ENCODE data around the gene ZC3H10. TPM values are rescaled to one million over a fixed set of nuclear protein-coding genes. Genes with fewer than 3 reads are reported as not detected.
A peak's percentile ranks its signal among the peaks of the same experiment; 100 is the strongest.

The ZC3H10 gene
- total RNA-seq, 1 experiment from 2014 or later, result 3.5 TPM

DNA sequence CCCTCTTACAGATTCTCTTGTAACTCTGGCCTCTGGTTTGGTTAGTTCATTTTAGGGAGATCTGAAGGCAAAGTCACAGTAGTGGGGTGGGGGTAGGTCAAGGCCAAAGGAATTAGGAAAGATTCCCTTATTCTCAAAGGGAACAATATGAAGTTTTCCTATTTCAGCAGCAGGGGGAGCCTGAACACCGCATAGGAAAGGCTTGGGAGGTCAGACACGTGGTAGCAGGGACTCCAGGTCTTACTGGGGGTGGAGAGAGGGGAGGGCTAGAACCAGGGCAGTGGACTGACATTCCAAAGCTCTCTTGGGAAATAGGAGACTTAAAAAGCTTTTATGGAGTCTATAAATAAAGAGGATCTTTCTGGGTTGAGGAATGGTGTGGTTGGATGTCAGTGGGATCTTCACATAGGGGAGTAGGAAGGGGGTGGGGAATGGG lies 1.3 kb downstream of the ZC3H10 start:
- BruUV-seq (replicated peaks), result no TSS peak
- intact Hi-C loops (cut with micrococcal nuclease; ENCODE audit: unreplicated experiment), result loop anchor here (1.0 to 10.0 kb wide), 6 partner anchors 9 to 375 kb away; partner anchors contain the start of genes COQ10A, ESYT1, GDF11 and MYL6B
- peaks cover 18% of the 10 kb centered on the region for H3K4me1 ChIP-seq
- no peak overlapping the region for H3K4me3 ChIP-seq (ENCODE audit: low read depth, low read length)
- Mint-ChIP-seq H3K9me3 (ENCODE audit: unreplicated experiment) (no peaks in the 10 kb centered on the region), H3K27me3 (ENCODE audit: insufficient read depth, unreplicated experiment) (peaks cover 2% of the 10 kb centered on the region), H3K36me3 (ENCODE audit: insufficient read depth, unreplicated experiment) (peaks cover 34% of the 10 kb centered on the region), H3K4me3 (ENCODE audit: unreplicated experiment) (peak overlapping the region; percentile 97), H3K4me1 (ENCODE audit: low read depth, unreplicated experiment) (peaks cover 13% of the 10 kb centered on the region), H3K27ac (ENCODE audit: unreplicated experiment) (peak overlapping the region; percentile 100)
- ChIA-PET POLR2A (interaction anchor here (0.6 to 3.5 kb wide), 5 partner anchors 9 to 102 kb away, joined by 3 to 27 read pairs (median 9); partner anchors contain the start of genes ESYT1, MYL6, RNF41 and SMARCC2), CTCF (interaction anchor here (0.6 to 3.3 kb wide), 19 partner anchors 8 to 517 kb away, joined by 3 to 99 read pairs (median 4); partner anchors contain the start of genes CNPY2, ESYT1, MYL6 and MYL6B)
- H3K36me3 ChIP-seq (ENCODE audit: control insufficient read depth, insufficient read depth, low read length), result 0 out of 2 replicates have a peak, but pooled peaks cover 1% of the 10 kb centered on the region
- TF ChIP-seq, protein P1, sequence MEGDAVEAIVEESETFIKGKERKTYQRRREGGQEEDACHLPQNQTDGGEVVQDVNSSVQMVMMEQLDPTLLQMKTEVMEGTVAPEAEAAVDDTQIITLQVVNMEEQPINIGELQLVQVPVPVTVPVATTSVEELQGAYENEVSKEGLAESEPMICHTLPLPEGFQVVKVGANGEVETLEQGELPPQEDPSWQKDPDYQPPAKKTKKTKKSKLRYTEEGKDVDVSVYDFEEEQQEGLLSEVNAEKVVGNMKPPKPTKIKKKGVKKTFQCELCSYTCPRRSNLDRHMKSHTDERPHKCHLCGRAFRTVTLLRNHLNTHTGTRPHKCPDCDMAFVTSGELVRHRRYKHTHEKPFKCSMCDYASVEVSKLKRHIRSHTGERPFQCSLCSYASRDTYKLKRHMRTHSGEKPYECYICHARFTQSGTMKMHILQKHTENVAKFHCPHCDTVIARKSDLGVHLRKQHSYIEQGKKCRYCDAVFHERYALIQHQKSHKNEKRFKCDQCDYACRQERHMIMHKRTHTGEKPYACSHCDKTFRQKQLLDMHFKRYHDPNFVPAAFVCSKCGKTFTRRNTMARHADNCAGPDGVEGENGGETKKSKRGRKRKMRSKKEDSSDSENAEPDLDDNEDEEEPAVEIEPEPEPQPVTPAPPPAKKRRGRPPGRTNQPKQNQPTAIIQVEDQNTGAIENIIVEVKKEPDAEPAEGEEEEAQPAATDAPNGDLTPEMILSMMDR (IDR thresholded peaks at IDR 0.05; ENCODE audit: insufficient read depth in 1 of 2, low read depth in 1 of 2, low read length in 1 of 2, severe bottlenecking in 1 of 2, unreplicated experiment in 1 of 2), result peak; percentile 75 to 79
- no peaks in the 10 kb centered on the region for H3K9me3 ChIP-seq
- H3K27me3 ChIP-seq (replicated peaks; ENCODE audit: control insufficient read depth, insufficient read depth, low read length), result no peaks in the 10 kb centered on the region
- DNase-seq, result peak; percentile 91 to 93

DNA sequence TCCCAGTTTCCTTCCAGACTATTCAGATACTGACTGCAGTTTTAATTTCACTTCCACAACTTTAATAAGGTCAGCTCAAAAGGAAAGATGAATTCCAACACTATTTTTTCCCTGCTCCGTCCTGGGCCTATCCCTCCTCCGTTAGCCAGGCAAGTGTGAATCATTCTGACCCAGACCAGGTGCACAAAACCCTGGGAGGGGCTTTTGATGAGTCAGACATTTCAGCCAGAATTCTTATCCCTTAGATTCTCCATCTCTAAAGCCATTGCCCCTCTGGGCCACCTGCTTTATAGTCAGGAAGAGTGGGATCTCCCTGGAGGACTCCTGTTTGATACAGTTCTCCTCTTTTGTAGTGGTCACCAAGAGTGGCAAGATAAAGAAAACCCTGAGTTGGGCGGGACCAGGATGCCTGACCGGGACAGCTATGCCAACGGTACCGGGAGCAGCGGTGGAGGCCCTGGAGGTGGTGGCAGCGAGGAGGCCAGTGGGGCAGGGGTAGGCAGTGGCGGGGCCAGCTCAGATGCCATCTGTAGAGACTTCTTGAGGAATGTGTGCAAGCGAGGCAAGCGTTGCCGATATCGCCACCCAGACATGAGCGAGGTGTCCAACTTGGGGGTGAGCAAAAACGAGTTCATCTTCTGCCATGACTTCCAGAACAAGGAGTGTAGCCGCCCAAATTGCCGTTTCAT lies 2.2 kb downstream of the ZC3H10 start:
- Mint-ChIP-seq H3K27ac (ENCODE audit: unreplicated experiment) (peak overlapping the region; percentile 100), H3K9me3 (ENCODE audit: unreplicated experiment) (no peaks in the 10 kb centered on the region), H3K27me3 (ENCODE audit: insufficient read depth, unreplicated experiment) (peaks cover 2% of the 10 kb centered on the region), H3K36me3 (ENCODE audit: insufficient read depth, unreplicated experiment) (peaks cover 34% of the 10 kb centered on the region), H3K4me1 (ENCODE audit: low read depth, unreplicated experiment) (peaks cover 13% of the 10 kb centered on the region), H3K4me3 (ENCODE audit: unreplicated experiment) (no peak overlapping the region)
- no peaks in the 10 kb centered on the region for H3K9me3 ChIP-seq
- H3K27me3 ChIP-seq (replicated peaks; ENCODE audit: control insufficient read depth, insufficient read depth, low read length), result no peaks in the 10 kb centered on the region
- no TSS peak for BruUV-seq (replicated peaks)
- no peak overlapping the region for H3K4me3 ChIP-seq (ENCODE audit: low read depth, low read length)
- intact Hi-C loops (cut with micrococcal nuclease; ENCODE audit: unreplicated experiment), result no loop called here
- 0 out of 2 replicates have a peak, but pooled peaks cover 1% of the 10 kb centered on the region for H3K36me3 ChIP-seq (ENCODE audit: control insufficient read depth, insufficient read depth, low read length)
- H3K4me1 ChIP-seq, result peaks cover 18% of the 10 kb centered on the region
- CTCF ChIA-PET, result interaction anchor here (0.6 to 3.3 kb wide), 18 partner anchors 7 to 516 kb away, joined by 3 to 99 read pairs (median 4); partner anchors contain the start of genes CNPY2, ESYT1, MYL6 and MYL6B
- TF ChIP-seq, protein P1 (IDR thresholded peaks at IDR 0.05; ENCODE audit: insufficient read depth in 1 of 2, low read depth in 1 of 2, low read length in 1 of 2, severe bottlenecking in 1 of 2, unreplicated experiment in 1 of 2), result no peak
- no peak for DNase-seq
- POLR2A ChIA-PET, result interaction anchor here (0.6 to 3.5 kb wide), 5 partner anchors 8 to 101 kb away, joined by 3 to 27 read pairs (median 9); partner anchors contain the start of genes ESYT1, MYL6, RNF41 and SMARCC2

DNA sequence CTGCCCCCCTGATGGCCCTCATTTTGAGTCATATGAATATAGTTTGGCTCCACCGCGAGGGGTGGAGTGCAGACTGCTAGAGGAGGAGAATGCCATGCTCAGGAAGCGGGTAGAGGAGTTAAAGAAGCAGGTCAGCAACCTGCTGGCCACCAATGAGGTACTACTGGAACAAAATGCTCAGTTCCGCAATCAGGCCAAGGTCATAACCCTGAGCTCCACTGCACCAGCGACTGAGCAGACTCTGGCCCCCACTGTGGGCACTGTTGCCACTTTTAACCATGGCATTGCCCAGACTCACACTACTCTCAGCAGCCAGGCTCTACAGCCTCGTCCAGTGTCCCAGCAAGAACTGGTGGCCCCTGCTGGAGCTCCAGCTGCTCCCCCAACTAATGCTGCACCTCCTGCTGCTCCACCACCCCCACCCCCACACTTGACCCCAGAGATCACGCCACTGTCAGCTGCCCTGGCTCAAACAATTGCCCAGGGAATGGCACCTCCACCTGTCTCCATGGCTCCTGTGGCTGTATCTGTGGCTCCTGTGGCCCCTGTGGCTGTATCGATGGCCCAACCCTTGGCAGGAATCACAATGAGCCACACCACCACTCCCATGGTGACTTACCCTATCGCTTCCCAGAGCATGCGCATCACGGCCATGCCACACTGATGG lies 3.3 kb downstream of the ZC3H10 start:
- DNase-seq, result no peak
- no peaks in the 10 kb centered on the region for H3K9me3 ChIP-seq
- Mint-ChIP-seq H3K4me3 (ENCODE audit: unreplicated experiment) (no peak overlapping the region), H3K27me3 (ENCODE audit: insufficient read depth, unreplicated experiment) (peaks cover 2% of the 10 kb centered on the region), H3K27ac (ENCODE audit: unreplicated experiment) (no peak overlapping the region), H3K4me1 (ENCODE audit: low read depth, unreplicated experiment) (peaks cover 18% of the 10 kb centered on the region), H3K36me3 (ENCODE audit: insufficient read depth, unreplicated experiment) (peaks cover 33% of the 10 kb centered on the region), H3K9me3 (ENCODE audit: unreplicated experiment) (no peaks in the 10 kb centered on the region)
- intact Hi-C loops (cut with micrococcal nuclease; ENCODE audit: unreplicated experiment), result no loop called here
- H3K4me3 ChIP-seq (ENCODE audit: low read depth, low read length), result no peak overlapping the region
- no peaks in the 10 kb centered on the region for H3K27me3 ChIP-seq (replicated peaks; ENCODE audit: control insufficient read depth, insufficient read depth, low read length)
- ChIA-PET CTCF (no interaction called here), POLR2A (no interaction called here)
- H3K36me3 ChIP-seq (ENCODE audit: control insufficient read depth, insufficient read depth, low read length), result 0 out of 2 replicates have a peak, but pooled peaks cover 1% of the 10 kb centered on the region
- peaks cover 19% of the 10 kb centered on the region for H3K4me1 ChIP-seq
- TF ChIP-seq, protein P1 (IDR thresholded peaks at IDR 0.05; ENCODE audit: insufficient read depth in 1 of 2, low read depth in 1 of 2, low read length in 1 of 2, severe bottlenecking in 1 of 2, unreplicated experiment in 1 of 2), result no peak
- no TSS peak for BruUV-seq (replicated peaks)
